Fibroblast of the aortic adventitia (primary cell): Measurements from ENCODE around the gene PRSS57. TPM values are rescaled to one million over a fixed set of nuclear protein-coding genes. Genes with fewer than 3 reads are reported as not detected.

ENCODE experiments used
- DNase-seq: peaks from one replicate; pipeline ENCODE4 v3.0.0-alpha.2; 2010; ENCODE audit warnings: low read depth
- H3K4me3 ChIP-seq: 2 replicates; pipeline ENCODE4 v1.5.1; 2011; ENCODE audit warnings: low read depth, mild to moderate bottlenecking, control low read depth, low read length, moderate library complexity
- total RNA-seq: library from RNA; depleted of rRNA; stranded (reverse); fragments of >200 nt; gene quantifications from 2 replicates; pipeline ENCODE4 v1.2.3, GENCODE V29; 2012; ENCODE audit warnings: low replicate concordance
- TF ChIP-seq, protein P1 (sequence below): IDR thresholded peaks from 2 replicates; pipeline ENCODE4 v1.5.1; 2011; ENCODE audit warnings: mild to moderate bottlenecking, low read length, control low read depth, inconsistent platforms; ENCODE audit not compliant: insufficient read depth

PRSS57 gene
- total RNA-seq, 1 donor: not detected

- TF ChIP-seq, protein P1, sequence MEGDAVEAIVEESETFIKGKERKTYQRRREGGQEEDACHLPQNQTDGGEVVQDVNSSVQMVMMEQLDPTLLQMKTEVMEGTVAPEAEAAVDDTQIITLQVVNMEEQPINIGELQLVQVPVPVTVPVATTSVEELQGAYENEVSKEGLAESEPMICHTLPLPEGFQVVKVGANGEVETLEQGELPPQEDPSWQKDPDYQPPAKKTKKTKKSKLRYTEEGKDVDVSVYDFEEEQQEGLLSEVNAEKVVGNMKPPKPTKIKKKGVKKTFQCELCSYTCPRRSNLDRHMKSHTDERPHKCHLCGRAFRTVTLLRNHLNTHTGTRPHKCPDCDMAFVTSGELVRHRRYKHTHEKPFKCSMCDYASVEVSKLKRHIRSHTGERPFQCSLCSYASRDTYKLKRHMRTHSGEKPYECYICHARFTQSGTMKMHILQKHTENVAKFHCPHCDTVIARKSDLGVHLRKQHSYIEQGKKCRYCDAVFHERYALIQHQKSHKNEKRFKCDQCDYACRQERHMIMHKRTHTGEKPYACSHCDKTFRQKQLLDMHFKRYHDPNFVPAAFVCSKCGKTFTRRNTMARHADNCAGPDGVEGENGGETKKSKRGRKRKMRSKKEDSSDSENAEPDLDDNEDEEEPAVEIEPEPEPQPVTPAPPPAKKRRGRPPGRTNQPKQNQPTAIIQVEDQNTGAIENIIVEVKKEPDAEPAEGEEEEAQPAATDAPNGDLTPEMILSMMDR: no peak
- peak; percentile 64 for DNase-seq
- no peak overlapping the region for H3K4me3 ChIP-seq
These were observed 7.0 kb downstream of the PRSS57 start for GRCh38 chr19:688214-688613.

DNA sequence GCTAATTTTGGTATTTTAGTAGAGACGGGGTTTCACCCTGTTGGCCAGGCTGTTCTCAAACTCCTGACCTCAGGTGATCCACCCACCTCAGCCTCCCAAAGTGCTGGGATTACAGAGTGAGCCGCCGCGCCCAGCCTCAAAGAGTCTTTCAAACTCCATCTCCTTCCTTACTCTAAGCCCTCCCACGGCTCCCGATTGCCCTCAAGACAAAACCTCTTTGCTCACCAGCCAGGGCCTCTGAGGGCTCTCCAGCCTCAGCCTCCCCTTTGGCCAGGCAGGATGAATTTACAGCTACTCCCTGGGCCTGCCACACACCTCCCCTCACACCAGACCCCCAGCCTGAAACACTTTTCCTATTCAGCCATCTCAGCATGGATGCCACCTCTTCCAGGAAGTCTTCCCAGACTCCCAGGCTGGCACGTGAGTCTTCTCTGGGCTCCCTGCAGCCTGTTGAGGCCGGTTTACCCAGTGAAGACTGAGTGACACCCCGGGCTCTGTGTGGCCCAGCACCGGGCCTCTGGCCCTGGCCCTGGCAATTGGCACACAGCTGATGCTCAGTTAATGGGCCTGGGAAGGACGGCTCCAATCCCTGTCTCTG, 7.6 kb downstream of the PRSS57 start:
- no peak overlapping the region for H3K4me3 ChIP-seq
- no peak for DNase-seq
- TF ChIP-seq, protein P1: no peak

- no peak for DNase-seq
- TF ChIP-seq, protein P1: no peak
- H3K4me3 ChIP-seq: no peak overlapping the region
These were observed 8.5 kb downstream of the PRSS57 start for GRCh38 chr19:686589-687297.

DNA sequence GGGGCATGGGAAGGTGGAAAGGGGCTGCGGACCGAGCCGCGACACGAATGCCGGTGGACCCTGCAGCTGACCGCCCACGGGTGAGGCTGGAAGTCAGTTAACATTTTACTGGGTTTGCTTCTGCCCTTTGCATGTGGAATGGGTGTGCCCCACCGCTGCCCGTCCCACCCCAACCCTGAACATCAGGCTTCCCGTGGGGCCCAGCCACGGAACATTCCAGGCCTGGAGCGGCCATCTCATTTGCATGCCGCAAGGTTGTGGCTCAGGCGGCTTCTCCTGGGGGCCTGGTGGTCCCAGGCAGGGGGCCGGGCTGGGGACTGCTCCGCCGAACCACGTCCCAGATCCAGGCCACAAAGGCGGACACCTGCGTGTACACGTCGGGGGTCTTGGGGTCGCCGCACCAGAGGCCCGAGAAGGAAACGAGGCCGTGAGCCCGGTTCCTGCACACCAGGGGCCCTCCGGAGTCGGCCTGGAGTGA, 9.8 kb downstream of the PRSS57 start:
- DNase-seq: no peak
- TF ChIP-seq, protein P1: no peak

DNA sequence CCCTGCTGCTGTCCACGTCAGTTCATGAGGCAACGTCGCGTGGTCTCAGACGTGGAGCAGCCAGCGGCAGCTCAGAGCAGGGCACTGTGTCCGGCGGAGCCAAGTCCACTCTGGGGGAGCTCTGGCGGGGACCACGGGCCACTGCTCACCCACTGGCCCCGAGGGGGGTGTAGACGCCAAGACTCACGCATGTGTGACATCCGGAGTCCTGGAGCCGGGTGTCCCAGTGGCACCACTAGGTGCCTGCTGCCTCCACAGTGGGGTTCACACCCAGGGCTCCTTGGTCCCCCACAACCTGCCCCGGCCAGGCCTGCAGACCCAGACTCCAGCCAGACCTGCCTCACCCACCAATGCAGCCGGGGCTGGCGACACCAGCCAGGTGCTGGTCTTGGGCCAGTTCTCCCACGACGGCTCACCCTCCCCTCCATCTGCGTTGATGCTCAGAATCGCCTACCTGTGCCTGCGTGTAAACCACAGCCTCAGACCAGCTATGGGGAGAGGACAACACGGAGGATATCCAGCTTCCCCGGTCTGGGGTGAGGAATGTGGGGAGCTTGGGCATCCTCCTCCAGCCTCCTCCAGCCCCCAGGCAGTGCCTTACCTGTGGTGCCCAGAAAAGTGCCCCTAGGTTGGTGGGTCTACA, 12.5 kb downstream of the PRSS57 start:
- no peak overlapping the region for H3K4me3 ChIP-seq
- TF ChIP-seq, protein P1: no peak

More for the DNA sequence above, 9.8 kb downstream of the PRSS57 start:
- no peak overlapping the region for H3K4me3 ChIP-seq

GRCh38 chr19:681029-682019, 13.9 kb downstream of the PRSS57 start:
- no peak for DNase-seq
- peak overlapping the region; percentile 18 for H3K4me3 ChIP-seq
- TF ChIP-seq, protein P1: no peak

More for the DNA sequence above, 12.5 kb downstream of the PRSS57 start:
- no peak for DNase-seq
